HEK293 (cell line): ENCODE data around the gene TIMP2.

Source experiments
- CTCF ChIA-PET: fragments of 350-600 bp; formaldehyde crosslinking; extraction: SDS; loops from one replicate; lab custom pipeline; 2021; ENCODE audit warnings: antibody characterized with exemption; lab: Yijun Ruan, JAX
- POLR2A ChIA-PET: fragments of 300-600 bp; formaldehyde crosslinking; extraction: SDS; loops from one replicate; lab custom pipeline; 2020; ENCODE audit warnings: antibody characterized with exemption, inconsistent platforms; lab: Yijun Ruan, JAX
- H3K27ac ChIP-seq: fragments of 200-500 bp; sonication (Bioruptor generic); 2 replicates; pipeline ENCODE4 v1.5.1; 2014; ENCODE audit warnings: low read depth, low read length, control low read depth, inconsistent platforms; ENCODE audit errors: extremely low read depth
- H3K36me3 ChIP-seq, 2 experiments: fragments of 200-500 bp in 1 of 2; sonication (Bioruptor generic) in 1 of 2; 1 replicate in 1 of 2; 2 replicates in 1 of 2; pipeline ENCODE4 v1.5.1; 2014 to 2017; ENCODE audit warnings: inconsistent platforms in 2 of 2, low read length in 2 of 2; ENCODE audit not compliant: control insufficient read depth in 2 of 2, insufficient read depth in 1 of 2
- H3K4me1 ChIP-seq: fragments of 200-500 bp; sonication (Bioruptor generic); 2 replicates; pipeline ENCODE4 v1.5.1; 2014; ENCODE audit warnings: mild to moderate bottlenecking, low read length, inconsistent platforms; ENCODE audit not compliant: control insufficient read depth, insufficient read depth
- H3K4me3 ChIP-seq: 2 replicates; pipeline ENCODE4 v1.5.1; 2011; ENCODE audit warnings: low read depth, mild to moderate bottlenecking, control low read depth, low read length, moderate library complexity
- H3K9me3 ChIP-seq: fragments of 200-500 bp; sonication (Bioruptor generic); 2 replicates; pipeline ENCODE4 v1.5.1; 2014; ENCODE audit warnings: low read depth, low read length, inconsistent platforms; ENCODE audit not compliant: control insufficient read depth, insufficient read depth
- GFI1B ChIP-seq: fragments of 450-650 bp; formaldehyde crosslinking; IDR thresholded peaks from 2 replicates; pipeline ENCODE4 v1.5.1; 2016; ENCODE audit warnings: missing biosample characterization, missing genetic modification characterization
- GLIS1 ChIP-seq: fragments of 450-650 bp; formaldehyde crosslinking; IDR thresholded peaks from 2 replicates; pipeline ENCODE4 v1.5.1; 2016; ENCODE audit warnings: missing biosample characterization, missing genetic modification characterization
- MEIS1 ChIP-seq: sonication (generic); formaldehyde crosslinking; IDR thresholded peaks from 2 replicates; pipeline ENCODE4 v1.8.1; 2022; ENCODE audit warnings: missing genetic modification reagents, mild to moderate bottlenecking, borderline replicate concordance
- RBAK ChIP-seq: fragments of 450-650 bp; formaldehyde crosslinking; IDR thresholded peaks from 2 replicates; pipeline ENCODE4 v1.5.1; 2016; ENCODE audit warnings: missing biosample characterization, missing genetic modification characterization
- WT1 ChIP-seq: fragments of 450-650 bp; formaldehyde crosslinking; IDR thresholded peaks from 2 replicates; pipeline ENCODE4 v1.5.1; 2016; ENCODE audit warnings: missing biosample characterization, missing genetic modification characterization
- ZFP3 ChIP-seq: fragments of 450-650 bp; formaldehyde crosslinking; IDR thresholded peaks from 2 replicates; pipeline ENCODE4 v1.5.1; 2016; ENCODE audit warnings: low read depth, missing biosample characterization, missing genetic modification characterization
- ZFP37 ChIP-seq: fragments of 450-650 bp; formaldehyde crosslinking; IDR thresholded peaks from 2 replicates; pipeline ENCODE4 v1.5.1; 2016; ENCODE audit warnings: missing biosample characterization, missing genetic modification characterization
- ZNF146 ChIP-seq: fragments of 450-650 bp; formaldehyde crosslinking; IDR thresholded peaks from 2 replicates; pipeline ENCODE4 v1.5.1; 2016; ENCODE audit warnings: missing biosample characterization, missing genetic modification characterization
- ZNF157 ChIP-seq: fragments of 450-650 bp; formaldehyde crosslinking; IDR thresholded peaks from 2 replicates; pipeline ENCODE4 v1.5.1; 2016; ENCODE audit warnings: missing biosample characterization, missing genetic modification characterization
- ZNF221 ChIP-seq: fragments of 450-650 bp; formaldehyde crosslinking; IDR thresholded peaks from 2 replicates; pipeline ENCODE4 v1.5.1; 2017; ENCODE audit warnings: missing biosample characterization, missing genetic modification characterization, borderline replicate concordance
- ZNF335 ChIP-seq: fragments of 450-650 bp; formaldehyde crosslinking; conservative IDR thresholded peaks from 2 replicates; pipeline ENCODE4 v1.5.1; 2016; ENCODE audit warnings: missing biosample characterization, missing genetic modification characterization
- ZNF514 ChIP-seq: fragments of 450-650 bp; formaldehyde crosslinking; IDR thresholded peaks from 2 replicates; pipeline ENCODE4 v1.5.1; 2016; ENCODE audit warnings: missing biosample characterization, missing genetic modification characterization
- ZNF544 ChIP-seq: fragments of 450-650 bp; formaldehyde crosslinking; IDR thresholded peaks from 2 replicates; pipeline ENCODE4 v1.5.0; 2017; ENCODE audit warnings: missing biosample characterization, missing genetic modification characterization
- ZNF571 ChIP-seq: fragments of 450-650 bp; formaldehyde crosslinking; IDR thresholded peaks from 2 replicates; pipeline ENCODE4 v1.5.0; 2017; ENCODE audit warnings: missing biosample characterization, missing genetic modification characterization
- ZNF596 ChIP-seq: fragments of 450-650 bp; IDR thresholded peaks from 2 replicates; pipeline ENCODE4 v1.5.0; 2018; ENCODE audit warnings: missing biosample characterization, mild to moderate bottlenecking, missing genetic modification characterization, moderate library complexity
- ZNF610 ChIP-seq: fragments of 450-650 bp; formaldehyde crosslinking; IDR thresholded peaks from 2 replicates; pipeline ENCODE4 v1.5.1; 2016; ENCODE audit warnings: missing biosample characterization, missing genetic modification characterization, borderline replicate concordance
- ZNF747 ChIP-seq: fragments of 450-650 bp; formaldehyde crosslinking; IDR thresholded peaks from 2 replicates; pipeline ENCODE4 v1.5.1; 2016; ENCODE audit warnings: missing biosample characterization, missing genetic modification characterization
- ZNF76 ChIP-seq: fragments of 450-650 bp; formaldehyde crosslinking; IDR thresholded peaks from 2 replicates; pipeline ENCODE4; 2016; ENCODE audit warnings: low read depth, missing biosample characterization, missing genetic modification characterization, borderline replicate concordance
- ZNF837 ChIP-seq: fragments of 450-650 bp; formaldehyde crosslinking; IDR thresholded peaks from 2 replicates; pipeline ENCODE4 v1.5.1; 2016; ENCODE audit warnings: missing biosample characterization, missing genetic modification characterization
- TF ChIP-seq, protein P1 (sequence below): fragments of 450-650 bp; formaldehyde crosslinking; IDR thresholded peaks from 2 replicates; pipeline ENCODE4 v1.5.1; 2016; ENCODE audit warnings: missing biosample characterization, missing genetic modification characterization
- TF ChIP-seq, protein P2 (sequence below): fragments of 450-650 bp; formaldehyde crosslinking; IDR thresholded peaks from 2 replicates; pipeline ENCODE4 v1.5.1; 2017; ENCODE audit warnings: missing biosample characterization, missing genetic modification characterization

The TIMP2 gene

DNA sequence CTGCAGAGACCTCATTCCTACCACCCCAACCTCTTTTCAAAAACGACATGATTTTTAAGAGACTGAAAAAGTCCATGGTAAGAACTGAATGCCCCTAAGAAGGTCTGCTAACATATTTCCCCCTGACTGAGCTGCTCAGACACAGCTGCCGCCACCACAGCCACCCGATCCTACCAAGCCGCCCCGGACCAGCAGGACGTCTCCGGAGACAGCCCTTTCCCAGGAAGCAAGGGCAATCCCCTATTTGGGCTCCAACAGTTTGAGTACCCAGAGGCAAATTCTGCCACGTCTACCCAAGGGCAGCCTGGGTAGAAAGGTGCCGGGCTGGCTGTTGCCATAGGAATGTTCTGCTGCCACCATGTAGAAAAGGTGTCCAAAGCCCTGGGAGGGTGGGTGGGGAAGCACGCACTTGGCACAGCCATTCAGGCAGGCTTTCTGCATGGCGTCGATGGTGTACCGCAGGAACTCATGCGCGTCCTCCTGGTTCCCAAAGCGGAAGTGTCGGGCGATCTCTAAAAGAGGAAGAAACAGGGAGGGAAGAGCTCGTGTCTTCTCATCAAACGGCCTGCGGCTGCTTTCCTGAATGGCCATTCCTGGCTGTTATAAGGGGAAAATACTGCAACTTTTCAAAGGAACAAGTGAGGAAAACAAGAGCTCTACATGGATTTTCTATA is 98.2 kb downstream of the TIMP2 start:
- H3K4me1 ChIP-seq, result no peaks in the 10 kb centered on the region
- peaks cover 54 to 97% of the 10 kb centered on the region in 2 experiments for H3K36me3 ChIP-seq
- POLR2A ChIA-PET, result interaction anchor here (0.5 kb wide), 1 partner anchor 19 kb away, joined by 6 read pairs; no protein-coding TSS in a partner anchor
- CTCF ChIA-PET, result interaction anchor here (0.5 to 1.3 kb wide), 4 partner anchors 7 to 406 kb away, joined by 3 to 14 read pairs (median 3); no protein-coding TSS in a partner anchor
- no peaks in the 10 kb centered on the region for H3K9me3 ChIP-seq
- TF ChIP-seq MEIS1, result no peak
- no peak for TF ChIP-seq ZNF747 (tag by site-specific recombination)
- no peak for TF ChIP-seq ZNF610 (tag by site-specific recombination)
- TF ChIP-seq ZNF544 (tag by site-specific recombination), result no peak
- TF ChIP-seq ZNF157, result no peak
- H3K27ac ChIP-seq, result no peak overlapping the region
- H3K4me3 ChIP-seq, result no peak overlapping the region

DNA sequence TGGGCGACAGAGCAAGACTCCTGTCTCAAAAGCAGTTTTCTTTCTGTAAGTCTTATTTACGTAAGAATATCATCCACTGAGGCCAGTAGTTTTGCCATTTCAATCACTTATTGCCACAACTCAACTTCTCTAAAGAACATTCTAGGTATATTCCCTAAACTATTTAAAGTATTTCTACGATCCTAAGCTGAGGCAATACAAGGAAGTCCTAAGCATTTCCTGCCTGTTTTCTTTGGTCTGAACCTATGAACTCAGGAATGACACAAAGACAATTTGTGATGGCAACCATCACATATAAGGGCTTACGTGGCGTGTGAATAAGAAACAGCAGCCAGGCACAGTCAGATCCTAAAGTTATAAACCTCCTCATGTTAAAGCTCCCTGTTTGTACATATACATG is 98.8 kb downstream of the TIMP2 start:
- Histone ChIP-seq H3K9me3 (no peaks in the 10 kb centered on the region), H3K4me1 (no peaks in the 10 kb centered on the region), H3K4me3 (no peak overlapping the region), H3K36me3 (peaks cover 50 to 97% of the 10 kb centered on the region in 2 experiments), H3K27ac (no peak overlapping the region)
- POLR2A ChIA-PET, result no interaction called here
- CTCF ChIA-PET, result interaction anchor here (0.5 to 0.7 kb wide), 2 partner anchors 17 to 405 kb away, joined by 3 to 4 read pairs; no protein-coding TSS in a partner anchor
- TF ChIP-seq, protein P1, sequence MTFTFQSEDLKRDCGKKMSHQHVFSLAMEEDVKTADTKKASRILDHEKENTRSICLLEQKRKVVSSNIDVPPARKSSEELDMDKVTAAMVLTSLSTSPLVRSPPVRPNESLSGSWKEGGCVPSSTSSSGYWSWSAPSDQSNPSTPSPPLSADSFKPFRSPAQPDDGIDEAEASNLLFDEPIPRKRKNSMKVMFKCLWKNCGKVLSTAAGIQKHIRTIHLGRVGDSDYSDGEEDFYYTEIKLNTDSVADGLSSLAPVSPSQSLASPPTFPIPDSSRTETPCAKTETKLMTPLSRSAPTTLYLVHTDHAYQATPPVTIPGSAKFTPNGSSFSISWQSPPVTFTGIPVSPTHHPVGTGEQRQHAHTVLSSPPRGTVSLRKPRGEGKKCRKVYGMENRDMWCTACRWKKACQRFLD (tag by site-specific recombination), result no peak
- TF ChIP-seq ZNF146 (tag by site-specific recombination) (no peak), ZNF76 (tag by site-specific recombination) (no peak), ZNF571 (tag by site-specific recombination) (no peak), ZFP37 (tag by site-specific recombination) (no peak), RBAK (tag by site-specific recombination) (no peak), GFI1B (tag by site-specific recombination) (no peak), ZFP3 (no peak), ZNF514 (no peak), ZNF596 (no peak), ZNF221 (no peak), ZNF335 (tag by site-specific recombination) (no peak)

DNA sequence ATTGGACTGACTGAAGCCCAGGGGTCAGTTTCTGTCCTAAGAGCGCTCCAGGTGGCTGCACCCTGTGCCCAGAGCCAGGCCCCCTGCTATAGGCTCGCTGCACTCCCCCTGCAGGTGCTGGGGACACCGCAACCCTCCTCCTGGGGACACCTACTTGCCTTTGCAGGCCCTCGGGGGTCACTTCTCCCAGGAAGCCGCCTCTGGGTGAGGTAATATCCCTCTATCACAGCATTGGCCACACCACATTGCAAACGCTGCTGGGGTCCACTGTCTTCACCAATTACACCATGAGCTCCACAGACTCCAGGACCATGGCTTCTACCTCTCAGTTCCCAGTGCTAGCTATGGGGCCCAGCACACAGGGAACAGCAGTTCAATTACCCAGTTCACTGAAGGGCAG is 99.5 kb downstream of the TIMP2 start:
- H3K4me3 ChIP-seq, result no peak overlapping the region
- peaks cover 43 to 97% of the 10 kb centered on the region in 2 experiments for H3K36me3 ChIP-seq
- H3K9me3 ChIP-seq, result no peaks in the 10 kb centered on the region
- H3K27ac ChIP-seq, result no peak overlapping the region
- H3K4me1 ChIP-seq, result no peaks in the 10 kb centered on the region
- ChIA-PET CTCF (interaction anchor here (0.7 kb wide), 1 partner anchor 16 kb away, joined by 4 read pairs; no protein-coding TSS in a partner anchor), POLR2A (no interaction called here)
- TF ChIP-seq ZNF837 (tag by site-specific recombination) (no peak), WT1 (tag by site-specific recombination) (no peak), GLIS1 (peak; percentile 62)
- TF ChIP-seq, protein P2, sequence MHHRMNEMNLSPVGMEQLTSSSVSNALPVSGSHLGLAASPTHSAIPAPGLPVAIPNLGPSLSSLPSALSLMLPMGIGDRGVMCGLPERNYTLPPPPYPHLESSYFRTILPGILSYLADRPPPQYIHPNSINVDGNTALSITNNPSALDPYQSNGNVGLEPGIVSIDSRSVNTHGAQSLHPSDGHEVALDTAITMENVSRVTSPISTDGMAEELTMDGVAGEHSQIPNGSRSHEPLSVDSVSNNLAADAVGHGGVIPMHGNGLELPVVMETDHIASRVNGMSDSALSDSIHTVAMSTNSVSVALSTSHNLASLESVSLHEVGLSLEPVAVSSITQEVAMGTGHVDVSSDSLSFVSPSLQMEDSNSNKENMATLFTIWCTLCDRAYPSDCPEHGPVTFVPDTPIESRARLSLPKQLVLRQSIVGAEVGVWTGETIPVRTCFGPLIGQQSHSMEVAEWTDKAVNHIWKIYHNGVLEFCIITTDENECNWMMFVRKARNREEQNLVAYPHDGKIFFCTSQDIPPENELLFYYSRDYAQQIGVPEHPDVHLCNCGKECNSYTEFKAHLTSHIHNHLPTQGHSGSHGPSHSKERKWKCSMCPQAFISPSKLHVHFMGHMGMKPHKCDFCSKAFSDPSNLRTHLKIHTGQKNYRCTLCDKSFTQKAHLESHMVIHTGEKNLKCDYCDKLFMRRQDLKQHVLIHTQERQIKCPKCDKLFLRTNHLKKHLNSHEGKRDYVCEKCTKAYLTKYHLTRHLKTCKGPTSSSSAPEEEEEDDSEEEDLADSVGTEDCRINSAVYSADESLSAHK (tag by site-specific recombination), result no peak
